SK-N-SH treated with all-trans-retinoic acid at 6 μM for 48 hours (cell line): ENCODE measurements around the gene TSSK6.

Experiments
- ISL1 ChIP-seq: fragments of 250-450 bp; sonication (Bioruptor Pico); IDR thresholded peaks from 2 replicates; pipeline ENCODE4 v2.1.2; 2022; ENCODE audit warnings: mild to moderate bottlenecking, moderate library complexity
- SNAI2 ChIP-seq: fragments of 250-450 bp; sonication (Bioruptor Pico); IDR thresholded peaks from 2 replicates; pipeline ENCODE4 v1.5.0; 2020; ENCODE audit warnings: mild to moderate bottlenecking, moderate library complexity
- TCF4 ChIP-seq: fragments of 250-450 bp; sonication (Bioruptor Pico); IDR thresholded peaks from 2 replicates; pipeline ENCODE4 v1.8.0; 2021; ENCODE audit warnings: mild to moderate bottlenecking, moderate library complexity, borderline replicate concordance
- ZC3H10 ChIP-seq: fragments of 250-450 bp; sonication (Bioruptor Pico); IDR thresholded peaks from 2 replicates; pipeline ENCODE4 v1.5.1; 2021; ENCODE audit warnings: mild to moderate bottlenecking, moderate library complexity
- ZFP3 ChIP-seq: fragments of 250-450 bp; sonication (Bioruptor Pico); IDR thresholded peaks from 2 replicates; pipeline ENCODE4 v1.5.0; 2020; ENCODE audit warnings: mild to moderate bottlenecking, moderate library complexity
- ZFP30 ChIP-seq: fragments of 450-650 bp; formaldehyde crosslinking; IDR thresholded peaks from 2 replicates; pipeline ENCODE4 v1.5.0; 2022; ENCODE audit warnings: mild to moderate bottlenecking, moderate library complexity
- TF ChIP-seq, protein P1 (sequence below): fragments of 250-450 bp; sonication (Bioruptor Pico); IDR thresholded peaks from 2 replicates; pipeline ENCODE4 v1.5.1; 2020; ENCODE audit warnings: low read depth, mild to moderate bottlenecking, moderate library complexity
- TF ChIP-seq, protein P2 (sequence below): fragments of 250-450 bp; sonication (Bioruptor Pico); IDR thresholded peaks from 2 replicates; pipeline ENCODE4 v1.8.0; 2020; ENCODE audit warnings: mild to moderate bottlenecking, moderate library complexity, borderline replicate concordance

DNA sequence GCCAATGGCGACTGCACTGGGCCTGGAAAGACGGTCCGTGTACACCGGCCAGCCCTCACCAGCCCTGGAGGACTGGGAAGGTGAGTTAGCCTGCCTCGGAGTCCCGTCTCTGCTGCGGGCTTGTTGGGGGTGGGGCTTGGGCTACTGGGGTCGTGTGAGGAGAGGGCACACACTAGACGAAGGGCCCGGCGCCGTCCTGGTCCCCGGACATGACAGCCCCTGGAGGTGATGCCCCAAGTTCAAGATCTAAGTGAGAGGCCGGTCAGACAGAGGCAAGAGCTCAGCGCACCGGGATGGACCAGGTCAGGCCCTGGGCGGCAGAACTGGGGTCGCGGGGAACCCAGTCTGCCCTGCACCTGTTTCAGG is 24.3 kb upstream of the TSSK6 start:
- no peak for TF ChIP-seq ZFP30 (CRISPR knock-in tag)
- no peak for TF ChIP-seq ZC3H10 (CRISPR knock-in tag)
- TF ChIP-seq, protein P1, sequence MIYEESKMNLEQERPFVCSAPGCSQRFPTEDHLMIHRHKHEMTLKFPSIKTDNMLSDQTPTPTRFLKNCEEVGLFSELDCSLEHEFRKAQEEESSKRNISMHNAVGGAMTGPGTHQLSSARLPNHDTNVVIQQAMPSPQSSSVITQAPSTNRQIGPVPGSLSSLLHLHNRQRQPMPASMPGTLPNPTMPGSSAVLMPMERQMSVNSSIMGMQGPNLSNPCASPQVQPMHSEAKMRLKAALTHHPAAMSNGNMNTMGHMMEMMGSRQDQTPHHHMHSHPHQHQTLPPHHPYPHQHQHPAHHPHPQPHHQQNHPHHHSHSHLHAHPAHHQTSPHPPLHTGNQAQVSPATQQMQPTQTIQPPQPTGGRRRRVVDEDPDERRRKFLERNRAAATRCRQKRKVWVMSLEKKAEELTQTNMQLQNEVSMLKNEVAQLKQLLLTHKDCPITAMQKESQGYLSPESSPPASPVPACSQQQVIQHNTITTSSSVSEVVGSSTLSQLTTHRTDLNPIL (CRISPR knock-in tag) = no peak
- TF ChIP-seq, protein P2, sequence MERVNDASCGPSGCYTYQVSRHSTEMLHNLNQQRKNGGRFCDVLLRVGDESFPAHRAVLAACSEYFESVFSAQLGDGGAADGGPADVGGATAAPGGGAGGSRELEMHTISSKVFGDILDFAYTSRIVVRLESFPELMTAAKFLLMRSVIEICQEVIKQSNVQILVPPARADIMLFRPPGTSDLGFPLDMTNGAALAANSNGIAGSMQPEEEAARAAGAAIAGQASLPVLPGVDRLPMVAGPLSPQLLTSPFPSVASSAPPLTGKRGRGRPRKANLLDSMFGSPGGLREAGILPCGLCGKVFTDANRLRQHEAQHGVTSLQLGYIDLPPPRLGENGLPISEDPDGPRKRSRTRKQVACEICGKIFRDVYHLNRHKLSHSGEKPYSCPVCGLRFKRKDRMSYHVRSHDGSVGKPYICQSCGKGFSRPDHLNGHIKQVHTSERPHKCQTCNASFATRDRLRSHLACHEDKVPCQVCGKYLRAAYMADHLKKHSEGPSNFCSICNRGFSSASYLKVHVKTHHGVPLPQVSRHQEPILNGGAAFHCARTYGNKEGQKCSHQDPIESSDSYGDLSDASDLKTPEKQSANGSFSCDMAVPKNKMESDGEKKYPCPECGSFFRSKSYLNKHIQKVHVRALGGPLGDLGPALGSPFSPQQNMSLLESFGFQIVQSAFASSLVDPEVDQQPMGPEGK (CRISPR knock-in tag) = no peak
- TF ChIP-seq TCF4 (CRISPR knock-in tag) = no peak
- TF ChIP-seq ZFP3 = no peak
- no peak for TF ChIP-seq SNAI2
- TF ChIP-seq ISL1 (CRISPR knock-in tag) = no peak
